ENCODE results near the gene SMIM5. TPM values are rescaled to one million over a fixed set of nuclear protein-coding genes. Genes with fewer than 3 reads are reported as not detected.

SMIM5 gene
- total RNA-seq, 1 experiment from 2014 or later: 0.24 TPM

- Histone ChIP-seq H2AK5ac (ENCODE audit: insufficient read length, low read length) (no peak overlapping the region), H4K8ac (replicated peaks; ENCODE audit: insufficient read length, low read depth, low read length) (no peak overlapping the region), H2BK20ac (ENCODE audit: low read depth, low read length, poor library complexity, severe bottlenecking) (no peak overlapping the region), H3K4me2 (ENCODE audit: insufficient read depth, insufficient read length, low read length) (no peak overlapping the region), H2AFZ (ENCODE audit: low read length) (no peak overlapping the region), H3K27ac (ENCODE audit: insufficient read length, low read depth, low read length) (no peak overlapping the region), H2BK12ac (ENCODE audit: insufficient read length, low read depth, low read length) (no peak overlapping the region), H3K4ac (ENCODE audit: low read depth, low read length) (no peak overlapping the region), H4K20me1 (ENCODE audit: control insufficient read depth, insufficient read depth, insufficient read length) (no peaks in the 10 kb centered on the region), H3K9ac (ENCODE audit: extremely low read depth, insufficient read length, low read length) (no peak overlapping the region), H4K91ac (ENCODE audit: insufficient read length, low read depth, low read length) (no peak overlapping the region), H3K4me1 (ENCODE audit: insufficient read depth, low read length) (no peaks in the 10 kb centered on the region), H2BK5ac (ENCODE audit: insufficient read length, low read length) (no peak overlapping the region), H3T11ph (ENCODE audit: low read length) (no peak overlapping the region), H3K79me2 (ENCODE audit: insufficient read depth, low read length) (no peaks in the 10 kb centered on the region), H3K14ac (ENCODE audit: insufficient read depth, low read length) (no peak overlapping the region; the same call in 1 of the 2 replicates), H3K79me1 (ENCODE audit: insufficient read depth, low read depth, low read length, poor library complexity, severe bottlenecking) (no peaks in the 10 kb centered on the region), H3K27me3 (ENCODE audit: insufficient read depth, low read length) (no peaks in the 10 kb centered on the region; the same call in 1 of the 2 replicates), H3K18ac (ENCODE audit: insufficient read length, low read depth, low read length) (no peak overlapping the region), H4K5ac (ENCODE audit: insufficient read length, low read depth, low read length) (no peak overlapping the region), H3K23me2 (ENCODE audit: insufficient read length, low read depth, low read length, poor library complexity, severe bottlenecking) (no peaks in the 10 kb centered on the region), H3K23ac (ENCODE audit: insufficient read length, low read depth, low read length) (no peak overlapping the region), H2BK15ac (ENCODE audit: low read depth, low read length) (no peak overlapping the region), H3K9me3 (ENCODE audit: control insufficient read depth, low read depth, low read length) (no peaks in the 10 kb centered on the region), H3K56ac (ENCODE audit: insufficient read length, low read depth, low read length) (no peak overlapping the region), H2BK120ac (ENCODE audit: low read depth, low read length, poor library complexity, severe bottlenecking) (no peak overlapping the region)
- TF ChIP-seq, protein P1, sequence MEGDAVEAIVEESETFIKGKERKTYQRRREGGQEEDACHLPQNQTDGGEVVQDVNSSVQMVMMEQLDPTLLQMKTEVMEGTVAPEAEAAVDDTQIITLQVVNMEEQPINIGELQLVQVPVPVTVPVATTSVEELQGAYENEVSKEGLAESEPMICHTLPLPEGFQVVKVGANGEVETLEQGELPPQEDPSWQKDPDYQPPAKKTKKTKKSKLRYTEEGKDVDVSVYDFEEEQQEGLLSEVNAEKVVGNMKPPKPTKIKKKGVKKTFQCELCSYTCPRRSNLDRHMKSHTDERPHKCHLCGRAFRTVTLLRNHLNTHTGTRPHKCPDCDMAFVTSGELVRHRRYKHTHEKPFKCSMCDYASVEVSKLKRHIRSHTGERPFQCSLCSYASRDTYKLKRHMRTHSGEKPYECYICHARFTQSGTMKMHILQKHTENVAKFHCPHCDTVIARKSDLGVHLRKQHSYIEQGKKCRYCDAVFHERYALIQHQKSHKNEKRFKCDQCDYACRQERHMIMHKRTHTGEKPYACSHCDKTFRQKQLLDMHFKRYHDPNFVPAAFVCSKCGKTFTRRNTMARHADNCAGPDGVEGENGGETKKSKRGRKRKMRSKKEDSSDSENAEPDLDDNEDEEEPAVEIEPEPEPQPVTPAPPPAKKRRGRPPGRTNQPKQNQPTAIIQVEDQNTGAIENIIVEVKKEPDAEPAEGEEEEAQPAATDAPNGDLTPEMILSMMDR (conservative IDR thresholded peaks at IDR 0.05): no peak
- H3K9me3 Mint-ChIP-seq: no peaks in the 10 kb centered on the region
- no peak for DNase-seq
- no peak overlapping the region for H3K4me3 Mint-ChIP-seq
- no CpG with 5 or more reads among the region's 23 CpGs for WGBS (ENCODE audit: extremely low coverage, insufficient read length, low lambda C conversion rate)
- peaks cover 0 to 15% (median 2%) of the 10 kb centered on the region in 3 experiments; a peak in 3 of 7 replicates for H3K36me3 Mint-ChIP-seq (ENCODE audit: insufficient read depth in 1 of 3, low read depth in 3 of 3)
- peaks cover 8% of the 10 kb centered on the region for H3K27me3 Mint-ChIP-seq (ENCODE audit: low read depth)
- H3K27ac Mint-ChIP-seq: no peak overlapping the region
- peaks cover 0 to 2% of the 10 kb centered on the region in 2 experiments; a peak in 1 of 4 replicates for H3K4me1 Mint-ChIP-seq
These were observed 8.4 kb upstream of the SMIM5 start for GRCh38 chr17:75624714-75625345.

Data from H9 (cell line).